ENCODE measurements around the gene PWWP2B.

DNA sequence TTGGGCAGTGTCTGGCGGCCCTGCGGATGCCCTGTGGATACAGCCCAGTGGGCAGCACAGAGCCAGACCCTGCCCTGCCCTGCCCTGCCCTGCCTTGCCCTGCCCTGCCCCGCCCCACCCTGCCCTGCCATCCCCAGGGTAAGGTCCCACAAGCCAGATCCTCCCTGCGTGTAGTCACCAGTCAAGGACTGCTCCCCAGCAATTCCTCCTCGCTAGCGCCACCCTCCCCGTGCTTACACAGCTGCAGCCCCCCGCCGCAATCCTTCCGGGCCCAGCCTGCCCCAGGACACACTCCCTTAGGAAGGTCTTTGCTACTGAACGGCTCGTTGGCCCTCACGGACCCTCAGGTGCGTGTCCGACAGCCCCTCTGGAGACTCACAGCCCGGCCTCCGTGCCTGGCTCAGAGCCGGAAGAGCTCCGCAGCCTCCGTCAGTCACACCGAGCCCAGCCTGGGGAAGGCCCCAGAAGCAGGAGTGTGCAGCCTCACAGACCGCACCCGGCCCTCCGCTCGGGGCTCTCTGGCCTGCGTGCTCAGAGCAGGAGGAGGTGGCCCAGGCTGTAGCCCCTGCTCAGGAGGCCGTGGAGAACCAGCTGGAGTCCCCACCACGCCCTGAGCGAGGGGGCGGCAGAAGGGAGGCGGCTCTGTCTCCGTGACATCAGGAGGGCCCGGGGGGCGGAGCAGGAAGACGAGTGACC, 68.3 kb downstream of the PWWP2B start:
- TF ChIP-seq, protein P1, sequence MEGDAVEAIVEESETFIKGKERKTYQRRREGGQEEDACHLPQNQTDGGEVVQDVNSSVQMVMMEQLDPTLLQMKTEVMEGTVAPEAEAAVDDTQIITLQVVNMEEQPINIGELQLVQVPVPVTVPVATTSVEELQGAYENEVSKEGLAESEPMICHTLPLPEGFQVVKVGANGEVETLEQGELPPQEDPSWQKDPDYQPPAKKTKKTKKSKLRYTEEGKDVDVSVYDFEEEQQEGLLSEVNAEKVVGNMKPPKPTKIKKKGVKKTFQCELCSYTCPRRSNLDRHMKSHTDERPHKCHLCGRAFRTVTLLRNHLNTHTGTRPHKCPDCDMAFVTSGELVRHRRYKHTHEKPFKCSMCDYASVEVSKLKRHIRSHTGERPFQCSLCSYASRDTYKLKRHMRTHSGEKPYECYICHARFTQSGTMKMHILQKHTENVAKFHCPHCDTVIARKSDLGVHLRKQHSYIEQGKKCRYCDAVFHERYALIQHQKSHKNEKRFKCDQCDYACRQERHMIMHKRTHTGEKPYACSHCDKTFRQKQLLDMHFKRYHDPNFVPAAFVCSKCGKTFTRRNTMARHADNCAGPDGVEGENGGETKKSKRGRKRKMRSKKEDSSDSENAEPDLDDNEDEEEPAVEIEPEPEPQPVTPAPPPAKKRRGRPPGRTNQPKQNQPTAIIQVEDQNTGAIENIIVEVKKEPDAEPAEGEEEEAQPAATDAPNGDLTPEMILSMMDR (IDR thresholded peaks at IDR 0.05): no peak
- TF ChIP-seq POLR2A (IDR thresholded peaks at IDR 0.05) (peak; percentile 23), POLR2AphosphoS5 (IDR thresholded peaks at IDR 0.05) (no peak)
